Activated naive CD8-positive, alpha-beta T cell (primary cell): ENCODE data around the gene MAP3K5.
A peak's percentile ranks its signal among the peaks of the same experiment; 100 is the strongest.

ENCODE experiments used
- H3K27ac Mint-ChIP-seq: one replicate; pipeline ENCODE4 v1.8.0; 2021; ENCODE audit warnings: mixed read lengths
- H3K27me3 Mint-ChIP-seq: one replicate; pipeline ENCODE4 v1.8.0; 2021; ENCODE audit warnings: mixed read lengths
- H3K36me3 Mint-ChIP-seq: one replicate; pipeline ENCODE4 v1.8.0; 2021; ENCODE audit warnings: mixed read lengths
- H3K4me1 Mint-ChIP-seq: one replicate; pipeline ENCODE4 v1.8.0; 2021; ENCODE audit warnings: low read depth, mixed read lengths
- H3K4me3 Mint-ChIP-seq: one replicate; pipeline ENCODE4 v1.8.0; 2021; ENCODE audit warnings: mild to moderate bottlenecking, mixed read lengths
- H3K9me3 Mint-ChIP-seq: one replicate; pipeline ENCODE4 v1.8.0; 2021; ENCODE audit warnings: low read depth, mixed read lengths

MAP3K5 gene

GRCh38 chr6:136784910-136785746 lies 7.1 kb downstream of the MAP3K5 start:
- peak overlapping the region; percentile 44 for H3K4me3 Mint-ChIP-seq
- no peaks in the 10 kb centered on the region for H3K27me3 Mint-ChIP-seq
- H3K4me1 Mint-ChIP-seq: peaks cover 65% of the 10 kb centered on the region
- H3K27ac Mint-ChIP-seq: peak overlapping the region; percentile 64
- H3K36me3 Mint-ChIP-seq: peaks cover 2% of the 10 kb centered on the region
- no peaks in the 10 kb centered on the region for H3K9me3 Mint-ChIP-seq

- Mint-ChIP-seq H3K4me1 (peaks cover 61% of the 10 kb centered on the region), H3K4me3 (peak overlapping the region; percentile 13), H3K27me3 (no peaks in the 10 kb centered on the region), H3K36me3 (peaks cover 2% of the 10 kb centered on the region), H3K27ac (peak overlapping the region; percentile 64), H3K9me3 (no peaks in the 10 kb centered on the region)
These were observed 8.0 kb downstream of the MAP3K5 start for GRCh38 chr6:136784271-136784664.

GRCh38 chr6:136783495-136784270 lies 8.6 kb downstream of the MAP3K5 start:
- Mint-ChIP-seq H3K36me3 (peaks cover 2% of the 10 kb centered on the region), H3K27me3 (no peaks in the 10 kb centered on the region), H3K27ac (peak overlapping the region; percentile 22), H3K4me3 (peak overlapping the region; percentile 13), H3K9me3 (no peaks in the 10 kb centered on the region), H3K4me1 (peaks cover 59% of the 10 kb centered on the region)

DNA sequence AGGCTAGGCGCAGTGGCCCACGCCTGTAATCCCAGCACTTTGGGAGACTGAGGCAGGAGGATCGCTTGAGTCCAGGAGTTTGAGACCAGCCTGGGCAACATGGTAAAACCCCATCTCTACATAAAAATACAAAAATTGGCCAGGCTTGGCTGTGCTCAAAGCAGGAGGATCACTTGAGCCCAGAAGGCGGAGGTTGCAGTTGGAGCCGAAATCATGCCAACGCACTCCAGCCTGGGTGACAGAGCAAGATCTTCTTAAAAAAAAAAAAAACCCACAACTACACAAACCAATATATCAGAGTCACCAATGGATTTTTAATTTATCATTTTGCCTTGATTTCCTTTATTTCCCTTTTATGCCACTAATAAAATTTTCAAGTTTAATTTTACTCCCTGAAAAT lies 9.3 kb downstream of the MAP3K5 start:
- Mint-ChIP-seq H3K4me3 (peak overlapping the region; percentile 11), H3K27ac (peak overlapping the region; percentile 5), H3K9me3 (no peaks in the 10 kb centered on the region), H3K36me3 (peaks cover 2% of the 10 kb centered on the region), H3K4me1 (peaks cover 52% of the 10 kb centered on the region), H3K27me3 (no peaks in the 10 kb centered on the region)

GRCh38 chr6:136782021-136782770 lies 10.1 kb downstream of the MAP3K5 start:
- H3K4me1 Mint-ChIP-seq: peaks cover 44% of the 10 kb centered on the region

DNA sequence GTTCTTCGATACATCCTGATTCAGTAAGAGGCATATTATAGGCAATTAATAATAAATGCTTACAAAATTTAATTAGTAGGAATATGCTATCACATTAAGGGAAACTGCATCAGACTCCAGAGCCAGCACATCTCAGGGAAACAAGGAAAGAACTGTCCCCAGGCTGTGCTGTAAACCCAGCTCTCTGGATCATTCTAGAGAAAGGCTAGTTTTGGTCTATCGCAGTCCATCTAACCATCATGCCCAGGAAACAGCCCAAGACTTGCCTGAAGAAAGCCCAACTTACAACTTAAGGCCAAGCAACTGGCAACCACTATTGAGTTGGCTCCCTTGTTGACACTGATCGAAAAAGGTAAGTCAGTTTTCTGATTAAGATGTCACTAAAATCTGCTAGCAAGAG lies 11.3 kb downstream of the MAP3K5 start:
- Mint-ChIP-seq H3K4me3 (no peak overlapping the region), H3K9me3 (no peaks in the 10 kb centered on the region), H3K36me3 (peaks cover 2% of the 10 kb centered on the region), H3K27me3 (no peaks in the 10 kb centered on the region), H3K27ac (no peak overlapping the region), H3K4me1 (peaks cover 40% of the 10 kb centered on the region)

More at GRCh38 chr6:136782021-136782770, 10.1 kb downstream of the MAP3K5 start:
- Mint-ChIP-seq H3K36me3 (peaks cover 2% of the 10 kb centered on the region), H3K27me3 (no peaks in the 10 kb centered on the region), H3K9me3 (no peaks in the 10 kb centered on the region), H3K27ac (peak overlapping the region; percentile 5), H3K4me3 (no peak overlapping the region)

DNA sequence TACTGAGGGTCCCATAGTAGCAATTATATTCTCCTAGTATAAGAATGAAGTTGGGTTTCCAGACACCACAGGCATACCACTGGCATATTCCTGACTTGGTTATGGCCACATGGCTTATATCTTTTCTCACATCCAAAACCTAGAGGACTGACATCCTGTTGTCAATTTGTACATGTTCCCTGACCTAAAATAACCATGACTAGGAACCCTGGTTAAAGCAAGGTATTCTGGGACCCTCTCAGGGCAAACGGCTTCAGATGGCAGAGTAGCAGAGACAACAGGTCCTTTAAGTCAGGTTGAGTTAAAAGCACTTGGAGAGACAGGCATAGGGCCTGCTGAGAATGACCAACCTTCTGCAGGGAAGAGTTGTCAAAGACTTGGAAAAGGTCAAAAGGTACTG lies 12.6 kb downstream of the MAP3K5 start:
- Mint-ChIP-seq H3K27ac (no peak overlapping the region), H3K36me3 (peaks cover 6% of the 10 kb centered on the region), H3K4me1 (peaks cover 36% of the 10 kb centered on the region), H3K9me3 (no peaks in the 10 kb centered on the region), H3K27me3 (no peaks in the 10 kb centered on the region), H3K4me3 (no peak overlapping the region)

- Mint-ChIP-seq H3K36me3 (peaks cover 9% of the 10 kb centered on the region), H3K27me3 (no peaks in the 10 kb centered on the region), H3K4me3 (no peak overlapping the region), H3K4me1 (peaks cover 24% of the 10 kb centered on the region), H3K9me3 (no peaks in the 10 kb centered on the region), H3K27ac (no peak overlapping the region)
These were observed 14.6 kb downstream of the MAP3K5 start for GRCh38 chr6:136777651-136778050.

- Mint-ChIP-seq H3K4me1 (peaks cover 28% of the 10 kb centered on the region), H3K36me3 (peaks cover 7% of the 10 kb centered on the region), H3K9me3 (no peaks in the 10 kb centered on the region), H3K27me3 (no peaks in the 10 kb centered on the region), H3K4me3 (no peak overlapping the region), H3K27ac (no peak overlapping the region)
These were observed 16.7 kb downstream of the MAP3K5 start for GRCh38 chr6:136775548-136775947.

DNA sequence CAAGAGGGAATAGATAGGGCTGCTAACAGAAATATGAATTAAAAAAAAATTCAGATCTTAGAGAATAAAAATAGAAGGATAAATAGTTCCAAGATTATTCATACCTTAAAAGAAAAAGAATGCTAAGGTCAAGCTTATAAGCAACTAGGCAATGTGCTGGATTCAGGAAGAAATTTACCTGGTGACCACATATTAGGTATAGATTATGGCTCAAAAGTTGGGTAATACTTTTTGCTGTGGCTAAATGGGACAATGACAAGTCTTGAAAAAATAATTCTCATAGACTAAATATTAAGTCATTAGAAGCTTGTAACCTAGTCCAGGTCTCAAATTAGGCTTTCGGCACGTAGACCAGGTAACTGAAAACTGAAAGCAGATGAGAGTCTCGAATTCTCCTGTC lies 17.2 kb downstream of the MAP3K5 start:
- no peak overlapping the region for H3K4me3 Mint-ChIP-seq
- peaks cover 28% of the 10 kb centered on the region for H3K4me1 Mint-ChIP-seq
- H3K27me3 Mint-ChIP-seq: no peaks in the 10 kb centered on the region
- no peak overlapping the region for H3K27ac Mint-ChIP-seq
- peaks cover 7% of the 10 kb centered on the region for H3K36me3 Mint-ChIP-seq
- H3K9me3 Mint-ChIP-seq: no peaks in the 10 kb centered on the region

DNA sequence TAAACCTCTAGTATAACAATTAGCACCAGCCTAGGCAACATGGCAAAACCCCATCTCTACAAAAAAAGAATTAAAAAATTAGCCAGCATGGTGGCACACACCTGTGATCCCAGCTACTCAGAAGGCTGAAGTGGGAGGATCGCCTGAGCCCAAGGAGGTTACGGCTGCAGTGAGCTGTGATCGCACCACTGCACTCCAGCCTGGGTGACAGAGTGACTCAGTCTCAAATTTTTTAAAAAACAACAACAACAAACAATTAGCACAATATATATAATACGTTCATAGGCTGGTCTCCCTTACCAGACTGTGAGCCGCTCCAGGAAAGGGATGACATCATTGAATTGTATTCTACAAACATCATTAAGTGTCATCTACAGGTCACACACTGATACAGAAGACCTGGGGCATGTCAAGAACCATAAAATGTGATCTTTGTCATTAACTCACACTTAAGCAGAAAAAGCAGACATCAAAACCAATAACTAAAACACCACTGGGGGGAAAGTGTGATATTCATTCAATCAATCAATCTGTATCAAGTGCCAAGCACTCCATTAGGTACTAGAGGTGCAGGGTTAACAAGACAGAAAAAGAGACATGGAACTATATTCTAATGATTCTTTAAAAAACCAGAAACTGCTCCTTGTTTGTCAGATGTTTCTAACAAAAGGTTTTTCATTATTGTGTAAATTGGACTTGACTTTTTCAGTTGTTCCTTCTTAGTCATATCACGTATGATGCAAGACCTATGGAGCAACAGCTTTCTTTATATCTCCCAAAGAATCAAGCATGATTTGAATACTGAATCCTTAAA lies 17.8 kb downstream of the MAP3K5 start:
- H3K4me3 Mint-ChIP-seq: no peak overlapping the region
- H3K27ac Mint-ChIP-seq: no peak overlapping the region
- H3K36me3 Mint-ChIP-seq: peaks cover 7% of the 10 kb centered on the region
- H3K9me3 Mint-ChIP-seq: no peaks in the 10 kb centered on the region
- peaks cover 28% of the 10 kb centered on the region for H3K4me1 Mint-ChIP-seq
- no peaks in the 10 kb centered on the region for H3K27me3 Mint-ChIP-seq

DNA sequence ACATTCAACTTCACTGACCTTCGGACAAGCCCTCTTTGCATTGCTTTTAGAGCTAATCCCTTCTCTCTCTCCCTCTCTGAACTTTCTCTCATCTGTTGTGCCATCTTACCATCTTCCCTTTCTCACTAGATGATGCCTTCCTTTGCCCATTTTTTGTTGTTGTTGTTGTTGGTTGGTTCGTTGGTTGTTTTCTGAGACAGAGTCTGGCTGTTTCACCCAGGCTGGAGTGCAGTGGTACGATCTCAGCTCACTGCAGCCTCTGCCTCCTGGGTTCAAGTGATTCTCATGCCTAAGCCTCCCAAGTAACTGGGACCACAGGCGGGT lies 18.8 kb downstream of the MAP3K5 start:
- no peak overlapping the region for H3K27ac Mint-ChIP-seq
- H3K4me1 Mint-ChIP-seq: peaks cover 30% of the 10 kb centered on the region
- H3K36me3 Mint-ChIP-seq: peaks cover 7% of the 10 kb centered on the region
- H3K9me3 Mint-ChIP-seq: no peaks in the 10 kb centered on the region
- H3K27me3 Mint-ChIP-seq: no peaks in the 10 kb centered on the region
- no peak overlapping the region for H3K4me3 Mint-ChIP-seq

- Mint-ChIP-seq H3K27ac (no peak overlapping the region), H3K9me3 (no peaks in the 10 kb centered on the region), H3K4me3 (no peak overlapping the region), H3K27me3 (no peaks in the 10 kb centered on the region), H3K36me3 (peaks cover 7% of the 10 kb centered on the region), H3K4me1 (peaks cover 34% of the 10 kb centered on the region)
These were observed 19.4 kb downstream of the MAP3K5 start for GRCh38 chr6:136772685-136773472.

DNA sequence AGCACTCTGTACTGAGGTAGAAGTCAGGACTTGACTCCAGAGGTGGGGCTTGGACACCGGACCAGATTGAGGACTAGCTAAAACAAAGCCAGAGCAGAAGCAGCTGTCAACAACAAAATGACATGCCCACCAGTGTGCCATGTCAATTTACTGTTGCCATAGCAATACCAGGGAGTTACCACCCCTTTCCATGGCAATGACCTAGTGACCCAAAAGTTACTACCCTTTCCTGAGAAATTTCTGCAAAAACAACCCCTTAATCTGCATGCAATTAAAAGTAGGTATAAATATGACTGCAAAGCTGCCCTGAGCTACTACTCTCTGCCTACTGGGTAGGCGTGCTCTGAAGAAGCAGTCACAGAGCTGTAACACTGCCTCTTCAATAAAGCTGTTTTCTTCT lies 21.0 kb downstream of the MAP3K5 start:
- H3K9me3 Mint-ChIP-seq: no peaks in the 10 kb centered on the region
- H3K4me3 Mint-ChIP-seq: no peak overlapping the region
- no peaks in the 10 kb centered on the region for H3K27me3 Mint-ChIP-seq
- H3K36me3 Mint-ChIP-seq: peaks cover 7% of the 10 kb centered on the region
- no peak overlapping the region for H3K27ac Mint-ChIP-seq
- H3K4me1 Mint-ChIP-seq: peaks cover 49% of the 10 kb centered on the region
